ENCODE results near the gene MRPL53. TPM values are rescaled to one million over a fixed set of nuclear protein-coding genes. Genes with fewer than 3 reads are reported as not detected.

The MRPL53 gene
- total and polyA plus RNA-seq, 2 of the 13 experiments (the other 11 are each of a cell fraction or from before 2014, with no cell fraction given), result 34.3 to 51.9 TPM

DNA sequence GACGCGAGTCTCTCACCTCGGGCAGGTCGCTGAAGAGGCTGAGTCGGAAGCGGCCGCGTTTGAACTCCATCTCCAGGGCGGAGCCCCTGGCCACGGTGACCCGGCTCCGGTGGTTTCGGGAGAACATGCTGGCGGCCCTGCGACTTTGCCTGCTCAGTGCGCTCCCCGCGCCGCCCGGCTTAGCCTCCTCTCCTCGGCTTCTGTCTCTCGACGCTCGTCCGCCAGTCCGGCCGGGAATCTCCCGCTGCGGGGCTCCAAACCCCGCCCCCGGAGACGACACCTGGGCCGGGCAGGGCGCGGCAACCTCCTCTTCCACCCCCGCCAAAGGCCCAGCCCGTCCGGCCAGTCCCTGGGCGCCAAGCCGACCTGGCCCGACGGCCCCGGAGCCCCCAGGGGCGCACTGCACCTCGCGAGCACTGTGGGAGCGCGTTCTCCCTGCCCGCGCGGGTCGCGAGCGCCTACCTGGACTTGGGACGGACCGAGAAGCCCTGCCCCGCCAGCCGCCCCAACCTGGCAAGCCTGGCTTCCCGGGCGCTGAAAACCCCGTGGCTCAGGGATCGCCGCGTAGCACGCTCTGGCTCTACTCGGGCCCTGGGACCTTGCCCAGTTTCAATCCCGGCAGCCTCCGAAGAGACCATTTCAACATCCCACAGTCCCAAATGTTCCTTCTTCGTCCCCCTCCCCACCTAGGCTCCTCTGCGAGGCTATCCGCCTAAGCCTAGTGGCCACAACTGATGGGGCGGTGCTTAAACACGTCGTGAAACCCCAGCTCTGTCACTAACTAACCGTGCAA lies 30.6 kb downstream of the MRPL53 start, which contains the start of gene RTKN (continued):
- TF ChIP-seq, protein P1, sequence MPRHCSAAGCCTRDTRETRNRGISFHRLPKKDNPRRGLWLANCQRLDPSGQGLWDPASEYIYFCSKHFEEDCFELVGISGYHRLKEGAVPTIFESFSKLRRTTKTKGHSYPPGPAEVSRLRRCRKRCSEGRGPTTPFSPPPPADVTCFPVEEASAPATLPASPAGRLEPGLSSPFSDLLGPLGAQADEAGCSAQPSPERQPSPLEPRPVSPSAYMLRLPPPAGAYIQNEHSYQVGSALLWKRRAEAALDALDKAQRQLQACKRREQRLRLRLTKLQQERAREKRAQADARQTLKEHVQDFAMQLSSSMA (CRISPR knock-in tag; IDR thresholded peaks at IDR 0.05), result no peak; the same call in 1 of the 2 replicates
- TF ChIP-seq TBL1XR1 (IDR thresholded peaks at IDR 0.05; ENCODE audit: borderline replicate concordance, low read length, partially characterized antibody) (no peak), ZNF556 (CRISPR knock-in tag; IDR thresholded peaks at IDR 0.05; ENCODE audit: borderline replicate concordance) (peak; percentile 95), ZFP62 (CRISPR knock-in tag; IDR thresholded peaks at IDR 0.05) (0 out of 2 replicates have a peak, but pooled peaks have one; percentile 77), ZNF24 (IDR thresholded peaks at IDR 0.05) (0 out of 2 replicates have a peak, but pooled peaks have one; percentile 7), HNRNPK (IDR thresholded peaks at IDR 0.05; ENCODE audit: low read depth, low read length, poor library complexity, severe bottlenecking) (peak; percentile 90), GPN1 (CRISPR knock-in tag; IDR thresholded peaks at IDR 0.05; ENCODE audit: borderline replicate concordance) (peak; percentile 75; the same call in 1 of the 2 replicates), KLF6 (CRISPR knock-in tag; IDR thresholded peaks at IDR 0.05) (peak; percentile 82; the same call in 1 of the 2 replicates), ATF7 (IDR thresholded peaks at IDR 0.05) (no peak), ATF7 (CRISPR knock-in tag; IDR thresholded peaks at IDR 0.05) (no peak; the same call in 1 of the 2 replicates), RBFOX2 (IDR thresholded peaks at IDR 0.05; ENCODE audit: low read depth, low read length) (peak; percentile 99), KMT2A (CRISPR knock-in tag; IDR thresholded peaks at IDR 0.05) (peak; percentile 80), ZNF891 (CRISPR knock-in tag; IDR thresholded peaks at IDR 0.05) (peak; percentile 80), ZNF33A (CRISPR knock-in tag; IDR thresholded peaks at IDR 0.05; ENCODE audit: borderline replicate concordance) (no peak; the same call in none of the 2 replicates), SMAD1 (CRISPR knock-in tag; IDR thresholded peaks at IDR 0.05; ENCODE audit: borderline replicate concordance, low read depth) (peak; percentile 92; the same call in 1 of the 2 replicates), ZNF589 (CRISPR knock-in tag; conservative IDR thresholded peaks at IDR 0.05) (no peak; the same call in 1 of the 2 replicates), KDM5A (IDR thresholded peaks at IDR 0.05; ENCODE audit: borderline replicate concordance, low read length) (peak; percentile 51), ZNF441 (CRISPR knock-in tag; IDR thresholded peaks at IDR 0.05; ENCODE audit: borderline replicate concordance) (peak; percentile 68; the same call in 1 of the 2 replicates), PRPF4 (IDR thresholded peaks at IDR 0.05; ENCODE audit: low read depth, low read length, poor library complexity, severe bottlenecking) (no peak), ZNF598 (CRISPR knock-in tag; IDR thresholded peaks at IDR 0.05; ENCODE audit: borderline replicate concordance) (peak; percentile 79)
- TF ChIP-seq, protein P2, sequence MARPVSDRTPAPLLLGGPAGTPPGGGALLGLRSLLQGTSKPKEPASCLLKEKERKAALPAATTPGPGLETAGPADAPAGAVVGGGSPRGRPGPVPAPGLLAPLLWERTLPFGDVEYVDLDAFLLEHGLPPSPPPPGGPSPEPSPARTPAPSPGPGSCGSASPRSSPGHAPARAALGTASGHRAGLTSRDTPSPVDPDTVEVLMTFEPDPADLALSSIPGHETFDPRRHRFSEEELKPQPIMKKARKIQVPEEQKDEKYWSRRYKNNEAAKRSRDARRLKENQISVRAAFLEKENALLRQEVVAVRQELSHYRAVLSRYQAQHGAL (CRISPR knock-in tag; IDR thresholded peaks at IDR 0.05; ENCODE audit: not compliant biosample characterization), result no peak
- TF ChIP-seq, protein P3, sequence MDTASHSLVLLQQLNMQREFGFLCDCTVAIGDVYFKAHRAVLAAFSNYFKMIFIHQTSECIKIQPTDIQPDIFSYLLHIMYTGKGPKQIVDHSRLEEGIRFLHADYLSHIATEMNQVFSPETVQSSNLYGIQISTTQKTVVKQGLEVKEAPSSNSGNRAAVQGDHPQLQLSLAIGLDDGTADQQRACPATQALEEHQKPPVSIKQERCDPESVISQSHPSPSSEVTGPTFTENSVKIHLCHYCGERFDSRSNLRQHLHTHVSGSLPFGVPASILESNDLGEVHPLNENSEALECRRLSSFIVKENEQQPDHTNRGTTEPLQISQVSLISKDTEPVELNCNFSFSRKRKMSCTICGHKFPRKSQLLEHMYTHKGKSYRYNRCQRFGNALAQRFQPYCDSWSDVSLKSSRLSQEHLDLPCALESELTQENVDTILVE (CRISPR knock-in tag; IDR thresholded peaks at IDR 0.05), result no peak
- TF ChIP-seq, protein P4, sequence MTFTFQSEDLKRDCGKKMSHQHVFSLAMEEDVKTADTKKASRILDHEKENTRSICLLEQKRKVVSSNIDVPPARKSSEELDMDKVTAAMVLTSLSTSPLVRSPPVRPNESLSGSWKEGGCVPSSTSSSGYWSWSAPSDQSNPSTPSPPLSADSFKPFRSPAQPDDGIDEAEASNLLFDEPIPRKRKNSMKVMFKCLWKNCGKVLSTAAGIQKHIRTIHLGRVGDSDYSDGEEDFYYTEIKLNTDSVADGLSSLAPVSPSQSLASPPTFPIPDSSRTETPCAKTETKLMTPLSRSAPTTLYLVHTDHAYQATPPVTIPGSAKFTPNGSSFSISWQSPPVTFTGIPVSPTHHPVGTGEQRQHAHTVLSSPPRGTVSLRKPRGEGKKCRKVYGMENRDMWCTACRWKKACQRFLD (CRISPR knock-in tag; IDR thresholded peaks at IDR 0.05; ENCODE audit: borderline replicate concordance), result no peak; the same call in 1 of the 2 replicates
- TF ChIP-seq, protein P5, sequence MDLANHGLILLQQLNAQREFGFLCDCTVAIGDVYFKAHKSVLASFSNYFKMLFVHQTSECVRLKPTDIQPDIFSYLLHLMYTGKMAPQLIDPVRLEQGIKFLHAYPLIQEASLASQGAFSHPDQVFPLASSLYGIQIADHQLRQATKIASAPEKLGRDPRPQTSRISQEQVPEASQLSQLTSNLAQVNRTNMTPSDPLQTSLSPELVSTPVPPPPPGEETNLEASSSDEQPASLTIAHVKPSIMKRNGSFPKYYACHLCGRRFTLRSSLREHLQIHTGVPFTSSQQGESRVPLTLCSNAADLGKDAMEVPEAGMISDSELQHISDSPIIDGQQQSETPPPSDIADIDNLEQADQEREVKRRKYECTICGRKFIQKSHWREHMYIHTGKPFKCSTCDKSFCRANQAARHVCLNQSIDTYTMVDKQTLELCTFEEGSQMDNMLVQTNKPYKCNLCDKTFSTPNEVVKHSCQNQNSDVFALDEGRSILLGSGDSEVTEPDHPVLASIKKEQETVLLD (CRISPR knock-in tag; IDR thresholded peaks at IDR 0.05; ENCODE audit: low read depth), result 0 out of 2 replicates have a peak, but pooled peaks have one; percentile 40

Data from HepG2 (cell line).